Stimulated activated memory B cell treated with anti-CD40 and anti-IgM and Interleukin-4, amounts not matched to agents 10 μg/mL and 1 μg/mL and 100 μg/mL, for 72 hours (primary cell): ENCODE data around the gene SLC66A1.

Experiments used
- ATAC-seq: fragments of 150-1000 bp; cut with Tn5 transposase; 2 replicates; pipeline ENCODE4 v1.10.0; 2021
- H3K27ac Mint-ChIP-seq: one replicate; pipeline ENCODE4 v1.8.0; 2022; ENCODE audit warnings: mild to moderate bottlenecking, mixed read lengths
- H3K27me3 Mint-ChIP-seq: one replicate; pipeline ENCODE4 v1.8.0; 2022; ENCODE audit warnings: mixed read lengths
- H3K36me3 Mint-ChIP-seq: one replicate; pipeline ENCODE4 v1.8.0; 2022; ENCODE audit warnings: mixed read lengths
- H3K4me1 Mint-ChIP-seq: one replicate; pipeline ENCODE4 v1.8.0; 2022; ENCODE audit warnings: mixed read lengths
- H3K4me3 Mint-ChIP-seq: one replicate; pipeline ENCODE4 v1.8.0; 2022; ENCODE audit warnings: mild to moderate bottlenecking, moderate library complexity, mixed read lengths
- H3K9me3 Mint-ChIP-seq: one replicate; pipeline ENCODE4 v1.8.0; 2022; ENCODE audit warnings: mixed read lengths

SLC66A1 gene

GRCh38 chr1:19357299-19357986, 45.3 kb downstream of the SLC66A1 start:
- Mint-ChIP-seq H3K4me3 (no peak overlapping the region), H3K4me1 (no peaks in the 10 kb centered on the region), H3K27me3 (no peaks in the 10 kb centered on the region), H3K9me3 (no peaks in the 10 kb centered on the region), H3K27ac (no peak overlapping the region), H3K36me3 (peaks cover 30% of the 10 kb centered on the region)
- no peak for ATAC-seq

DNA sequence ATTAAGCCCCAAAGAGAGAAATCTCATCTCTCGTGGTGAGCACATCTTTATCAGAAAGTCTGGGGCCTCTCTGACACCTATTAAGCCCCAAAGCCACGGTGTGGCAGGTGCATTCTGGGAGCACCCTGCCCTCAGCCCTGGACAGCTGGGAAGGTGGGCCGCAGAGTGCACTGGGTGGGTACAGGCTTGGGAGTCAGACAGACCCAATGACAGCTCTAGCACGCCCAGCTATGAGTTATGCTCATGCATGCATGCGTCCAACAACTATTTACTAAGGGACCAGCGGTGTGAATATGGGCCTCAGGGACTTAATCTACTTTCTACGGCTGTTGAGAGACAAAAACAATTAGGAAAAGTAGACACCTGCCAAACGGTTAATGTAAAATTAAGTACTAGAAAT, 46.6 kb downstream of the SLC66A1 start:
- Mint-ChIP-seq H3K9me3 (no peaks in the 10 kb centered on the region), H3K36me3 (peaks cover 22% of the 10 kb centered on the region), H3K27me3 (no peaks in the 10 kb centered on the region), H3K27ac (no peak overlapping the region), H3K4me3 (no peak overlapping the region), H3K4me1 (no peaks in the 10 kb centered on the region)
- ATAC-seq = no peak

GRCh38 chr1:19359357-19359756, 47.2 kb downstream of the SLC66A1 start:
- Mint-ChIP-seq H3K4me3 (no peak overlapping the region), H3K27me3 (no peaks in the 10 kb centered on the region), H3K4me1 (no peaks in the 10 kb centered on the region), H3K9me3 (no peaks in the 10 kb centered on the region), H3K36me3 (peaks cover 22% of the 10 kb centered on the region), H3K27ac (no peak overlapping the region)
- ATAC-seq = no peak

DNA sequence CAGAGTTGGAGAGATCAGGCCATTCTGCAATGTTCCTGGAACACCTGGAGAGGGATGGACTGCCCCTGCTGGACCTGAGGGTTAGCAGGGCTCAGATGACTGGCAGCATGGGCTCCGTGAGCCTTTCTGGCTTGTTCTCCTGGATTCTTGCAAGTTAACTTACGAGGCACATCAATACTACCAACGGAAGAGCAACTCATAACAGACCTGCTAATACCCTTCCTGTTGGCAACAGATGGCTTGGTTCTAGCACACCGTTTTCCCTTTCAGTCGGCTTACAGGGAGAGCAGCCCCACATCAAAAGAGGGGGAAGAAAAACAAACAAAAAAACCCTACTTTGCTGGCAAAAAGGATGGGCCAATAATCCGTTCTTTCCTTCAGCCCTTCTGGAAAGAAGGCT, 47.9 kb downstream of the SLC66A1 start:
- peaks cover 23% of the 10 kb centered on the region for H3K36me3 Mint-ChIP-seq
- no peak overlapping the region for H3K27ac Mint-ChIP-seq
- peaks cover under 1% of the 10 kb centered on the region for H3K4me1 Mint-ChIP-seq
- no peaks in the 10 kb centered on the region for H3K27me3 Mint-ChIP-seq
- no peaks in the 10 kb centered on the region for H3K9me3 Mint-ChIP-seq
- no peak overlapping the region for H3K4me3 Mint-ChIP-seq
- ATAC-seq = no peak

DNA sequence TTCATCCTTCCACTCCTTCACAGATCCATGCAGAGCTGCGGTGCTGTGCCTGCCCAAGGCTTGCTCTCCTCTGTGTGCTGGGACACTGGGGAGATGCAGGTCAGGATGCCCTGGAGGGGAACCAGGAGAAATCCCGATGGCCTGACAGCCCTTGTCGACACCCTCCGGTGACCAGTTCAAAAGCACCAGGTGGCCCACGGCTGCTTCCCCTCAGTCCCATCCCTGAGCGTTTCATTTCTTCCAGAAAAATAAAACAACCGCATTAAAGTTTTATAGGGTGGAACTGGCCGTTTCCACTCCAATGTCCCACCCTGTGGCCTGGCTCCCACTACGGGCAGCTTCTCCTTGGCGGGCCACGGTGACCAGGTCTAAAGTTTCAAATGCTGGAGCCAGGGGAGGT, 48.3 kb downstream of the SLC66A1 start:
- no peak overlapping the region for H3K4me3 Mint-ChIP-seq
- peaks cover 20% of the 10 kb centered on the region for H3K36me3 Mint-ChIP-seq
- H3K4me1 Mint-ChIP-seq = peaks cover 4% of the 10 kb centered on the region
- no peak overlapping the region for H3K27ac Mint-ChIP-seq
- no peaks in the 10 kb centered on the region for H3K9me3 Mint-ChIP-seq
- no peak for ATAC-seq
- H3K27me3 Mint-ChIP-seq = no peaks in the 10 kb centered on the region

GRCh38 chr1:19360843-19361610, 48.9 kb downstream of the SLC66A1 start:
- H3K9me3 Mint-ChIP-seq = no peaks in the 10 kb centered on the region
- H3K4me1 Mint-ChIP-seq = peaks cover 7% of the 10 kb centered on the region
- ATAC-seq = no peak
- no peak overlapping the region for H3K4me3 Mint-ChIP-seq
- no peaks in the 10 kb centered on the region for H3K27me3 Mint-ChIP-seq
- no peak overlapping the region for H3K27ac Mint-ChIP-seq
- peaks cover 19% of the 10 kb centered on the region for H3K36me3 Mint-ChIP-seq

DNA sequence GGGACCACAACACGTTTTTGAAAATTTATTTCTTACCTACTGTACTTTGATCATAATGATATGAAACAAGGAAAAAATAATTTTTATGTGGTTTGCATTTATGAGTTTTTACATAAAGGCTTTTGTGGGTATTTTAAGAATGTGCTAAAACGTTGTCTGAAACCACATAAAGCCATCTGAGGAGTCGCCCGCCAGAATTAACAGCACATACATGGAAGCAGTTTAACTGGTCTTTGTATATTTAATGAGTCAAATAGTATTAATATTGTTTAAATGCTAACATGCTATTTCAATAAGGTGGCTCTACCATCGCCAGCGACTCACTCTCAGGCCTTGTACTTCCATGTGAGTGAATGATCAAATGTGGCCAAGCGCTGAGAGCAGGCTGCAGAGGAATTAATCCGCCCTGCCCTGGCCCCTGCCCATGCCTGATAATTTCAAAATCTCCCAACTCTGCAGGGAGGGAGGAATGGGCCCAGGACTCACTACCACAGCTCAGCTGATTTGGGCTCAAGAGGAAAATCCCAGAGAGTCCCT, 49.6 kb downstream of the SLC66A1 start:
- Mint-ChIP-seq H3K27me3 (no peaks in the 10 kb centered on the region), H3K36me3 (peaks cover 18% of the 10 kb centered on the region), H3K4me3 (no peak overlapping the region), H3K27ac (no peak overlapping the region), H3K4me1 (peaks cover 7% of the 10 kb centered on the region), H3K9me3 (no peaks in the 10 kb centered on the region)
- ATAC-seq = no peak

- no peak overlapping the region for H3K27ac Mint-ChIP-seq
These were observed 51.5 kb downstream of the SLC66A1 start for GRCh38 chr1:19363536-19364152.

GRCh38 chr1:19365721-19366120, 53.6 kb downstream of the SLC66A1 start:
- Mint-ChIP-seq H3K27ac (no peak overlapping the region), H3K4me1 (peaks cover 13% of the 10 kb centered on the region), H3K9me3 (no peaks in the 10 kb centered on the region), H3K4me3 (no peak overlapping the region), H3K36me3 (peaks cover 25% of the 10 kb centered on the region), H3K27me3 (no peaks in the 10 kb centered on the region)
- ATAC-seq = no peak

More at GRCh38 chr1:19363536-19364152, 51.5 kb downstream of the SLC66A1 start:
- Mint-ChIP-seq H3K9me3 (no peaks in the 10 kb centered on the region), H3K27me3 (no peaks in the 10 kb centered on the region), H3K4me3 (no peak overlapping the region), H3K4me1 (peaks cover 13% of the 10 kb centered on the region), H3K36me3 (peaks cover 24% of the 10 kb centered on the region)
- ATAC-seq = no peak

GRCh38 chr1:19366599-19367536, 54.7 kb downstream of the SLC66A1 start:
- Mint-ChIP-seq H3K4me3 (no peak overlapping the region), H3K27me3 (no peaks in the 10 kb centered on the region), H3K27ac (no peak overlapping the region), H3K4me1 (peaks cover 13% of the 10 kb centered on the region), H3K9me3 (no peaks in the 10 kb centered on the region), H3K36me3 (peaks cover 28% of the 10 kb centered on the region)
- ATAC-seq = no peak

- H3K27me3 Mint-ChIP-seq = no peaks in the 10 kb centered on the region
- H3K4me1 Mint-ChIP-seq = peaks cover 13% of the 10 kb centered on the region
- no peak overlapping the region for H3K4me3 Mint-ChIP-seq
- H3K27ac Mint-ChIP-seq = no peak overlapping the region
- no peak for ATAC-seq
- H3K9me3 Mint-ChIP-seq = no peaks in the 10 kb centered on the region
- peaks cover 28% of the 10 kb centered on the region for H3K36me3 Mint-ChIP-seq
These were observed 55.5 kb downstream of the SLC66A1 start for GRCh38 chr1:19367584-19368041.

DNA sequence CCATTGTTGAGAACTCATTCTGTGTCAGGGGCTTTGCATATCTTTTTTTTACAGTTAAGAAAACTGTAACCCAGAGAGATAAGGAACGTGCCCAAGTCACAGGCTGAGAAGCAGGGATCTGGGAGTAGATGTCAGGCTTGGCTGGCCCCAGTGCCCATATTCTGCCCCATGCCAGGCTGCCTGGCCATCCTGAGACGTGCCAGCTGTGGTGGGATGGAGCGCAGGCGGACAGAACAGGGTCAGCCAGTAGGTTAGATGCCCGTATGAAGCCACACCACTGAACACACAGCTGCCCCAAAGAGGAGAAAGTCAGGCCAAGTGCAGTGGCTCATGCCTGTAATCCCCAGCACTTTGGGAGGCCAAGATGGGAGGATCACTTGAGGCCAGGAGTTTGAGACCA, 55.9 kb downstream of the SLC66A1 start:
- H3K4me3 Mint-ChIP-seq = no peak overlapping the region
- ATAC-seq = no peak
- H3K27me3 Mint-ChIP-seq = no peaks in the 10 kb centered on the region
- no peak overlapping the region for H3K27ac Mint-ChIP-seq
- H3K4me1 Mint-ChIP-seq = peaks cover 13% of the 10 kb centered on the region
- no peaks in the 10 kb centered on the region for H3K9me3 Mint-ChIP-seq
- H3K36me3 Mint-ChIP-seq = peaks cover 28% of the 10 kb centered on the region

DNA sequence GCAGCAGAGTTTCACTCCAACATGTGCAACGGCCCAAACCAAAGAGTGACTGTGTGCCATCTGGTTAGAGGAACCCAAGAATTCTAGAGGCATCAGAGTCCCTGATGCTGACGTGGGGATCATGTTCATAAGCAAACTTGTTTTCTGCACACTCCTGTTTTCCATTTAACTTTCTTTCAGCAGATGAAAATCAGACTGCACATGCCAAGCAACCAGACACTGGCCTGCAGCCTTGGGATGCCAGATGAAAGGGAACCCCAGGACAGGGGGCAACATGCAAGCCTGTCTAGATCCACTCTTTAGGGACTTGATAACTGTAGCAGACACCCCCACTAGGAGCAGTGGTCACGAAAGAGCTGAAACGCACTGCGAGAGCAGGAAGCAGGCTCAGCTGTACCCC, 56.8 kb downstream of the SLC66A1 start:
- ATAC-seq = no peak
- Mint-ChIP-seq H3K9me3 (no peaks in the 10 kb centered on the region), H3K4me3 (no peak overlapping the region), H3K36me3 (peaks cover 28% of the 10 kb centered on the region), H3K4me1 (peaks cover 13% of the 10 kb centered on the region), H3K27me3 (no peaks in the 10 kb centered on the region), H3K27ac (no peak overlapping the region)

- Mint-ChIP-seq H3K27me3 (no peaks in the 10 kb centered on the region), H3K27ac (no peak overlapping the region), H3K4me3 (no peak overlapping the region), H3K4me1 (peaks cover 13% of the 10 kb centered on the region), H3K36me3 (peaks cover 26% of the 10 kb centered on the region), H3K9me3 (no peaks in the 10 kb centered on the region)
- no peak for ATAC-seq
These were observed 57.4 kb downstream of the SLC66A1 start for GRCh38 chr1:19369396-19370090.
